Bone marrow (tissue), 2 donors: ENCODE data around the gene GDI1.
A peak's percentile ranks its signal among the peaks of the same experiment; 100 is the strongest.
"Not testable (repeated sequence)": the region's sequence is repeated elsewhere in the genome, so short reads cannot be mapped to it uniquely, and the experiment has no call there.

ENCODE experiments used
- DNase-seq, 2 donors: peaks; one replicate each; lab custom pipeline; 2025; lab: John Stamatoyannopoulos, UW

GDI1 gene

GRCh38 chrX:154436983-154437752, at the start of gene GDI1:
GDI1 (plus strand) TSS chrX:154437154; CDS start chrX:154437255, 101 bp downstream.
- peak in 1 of 2 donors; percentile 33 for DNase-seq

GRCh38 chrX:154388094-154388493, 48.9 kb upstream of the GDI1 start:
- DNase-seq: not testable (repeated sequence)

- not testable (repeated sequence) for DNase-seq
Measured at GRCh38 chrX:154388649-154389048, 48.3 kb upstream of the GDI1 start.

- not testable (repeated sequence) for DNase-seq
Measured at GRCh38 chrX:154389812-154390747, 46.9 kb upstream of the GDI1 start.

GRCh38 chrX:154396363-154396762, 40.6 kb upstream of the GDI1 start:
- DNase-seq: not testable (repeated sequence)

- peak in 1 of 2 donors; percentile 62 for DNase-seq
Measured at GRCh38 chrX:154396973-154397887, 39.7 kb upstream of the GDI1 start.

GRCh38 chrX:154397888-154398667, 38.9 kb upstream of the GDI1 start, which contains the start of gene RPL10:
RPL10 (plus strand) TSS chrX:154398377; CDS start chrX:154398520, 143 bp downstream.
- DNase-seq: peak; percentile 62 to 87

GRCh38 chrX:154398668-154399526, 38.1 kb upstream of the GDI1 start:
- peak; percentile 46 to 54 for DNase-seq

GRCh38 chrX:154399527-154400368, 37.2 kb upstream of the GDI1 start:
- DNase-seq: no peak

GRCh38 chrX:154400369-154400817, 36.6 kb upstream of the GDI1 start:
- DNase-seq: not testable (repeated sequence)

GRCh38 chrX:154401045-154401799, 35.7 kb upstream of the GDI1 start:
- DNase-seq: no peak

- DNase-seq: no peak
Measured at GRCh38 chrX:154401918-154402621, 34.9 kb upstream of the GDI1 start.

- DNase-seq: no peak
Measured at GRCh38 chrX:154402622-154403127, 34.3 kb upstream of the GDI1 start.

GRCh38 chrX:154403192-154403591, 33.8 kb upstream of the GDI1 start:
- no peak for DNase-seq

GRCh38 chrX:154403858-154404257, 33.1 kb upstream of the GDI1 start:
- DNase-seq: no peak

- no peak for DNase-seq
Measured at GRCh38 chrX:154404625-154405192, 32.2 kb upstream of the GDI1 start.
